ENCODE data around the gene POGZ.
"Not testable (repeated sequence)": the region's sequence is repeated elsewhere in the genome, so short reads cannot be mapped to it uniquely, and the experiment has no call there.

POGZ gene

DNA sequence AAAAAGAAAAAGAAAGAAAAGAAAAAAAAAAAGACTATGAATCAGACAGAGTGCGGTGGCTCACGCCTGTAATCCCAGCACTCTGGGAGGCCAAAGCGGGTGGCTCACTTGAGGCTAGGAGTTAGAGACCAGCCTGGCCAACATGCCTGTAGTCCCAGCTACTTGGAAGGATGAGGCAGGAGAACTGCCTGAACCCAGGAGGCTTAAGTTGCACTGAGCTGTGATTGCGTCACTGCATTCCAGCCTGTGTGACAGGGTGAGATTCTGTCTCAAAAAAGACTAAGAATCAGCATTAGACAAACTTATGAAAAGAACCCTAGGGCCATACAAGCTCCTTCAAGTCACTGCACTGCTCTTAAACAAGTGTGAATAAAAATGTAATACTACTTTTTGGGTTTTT lies 43.1 kb downstream of the POGZ start:
- DNase-seq (ENCODE audit: low read depth in 2 of 2, low spot score in 1 of 2) = no peak

DNA sequence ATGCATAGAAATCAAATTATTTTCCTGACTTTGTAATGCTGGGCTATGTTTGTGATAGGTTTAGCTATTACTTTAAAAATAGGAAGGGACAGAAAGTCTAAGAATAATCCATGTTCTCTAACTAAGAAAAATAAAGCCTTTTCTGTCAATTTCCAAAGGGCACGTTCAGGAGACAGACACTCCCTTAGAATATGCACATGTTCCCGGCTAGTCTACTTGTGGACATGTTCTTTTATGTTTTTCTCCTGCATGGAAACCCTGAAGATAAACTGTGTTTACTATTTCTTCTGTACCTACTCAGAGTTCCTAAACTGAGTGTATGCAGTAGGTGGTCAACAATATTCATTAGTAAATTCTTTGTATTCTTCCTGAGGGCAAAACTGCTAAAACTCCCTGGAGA lies 47.4 kb downstream of the POGZ start:
- no peak for DNase-seq (ENCODE audit: low read depth in 2 of 2, low spot score in 1 of 2)

DNA sequence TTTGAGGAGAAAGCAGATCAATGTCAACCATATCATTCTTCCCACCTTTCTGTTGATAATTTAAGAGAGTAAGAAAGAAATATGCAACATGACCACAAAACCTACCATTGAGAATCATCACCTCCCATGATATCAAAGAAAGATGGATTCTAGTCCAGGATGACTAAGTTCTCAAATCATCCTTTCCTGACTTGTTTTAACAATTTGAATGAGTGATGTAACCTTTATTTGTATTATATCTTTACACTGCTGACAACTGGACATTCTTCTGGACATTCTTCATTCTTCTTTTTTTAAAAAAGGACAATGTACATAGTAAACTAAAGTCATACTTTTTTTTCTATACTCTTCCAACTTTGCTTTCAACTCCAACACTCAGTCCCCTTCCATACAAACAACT lies 50.4 kb downstream of the POGZ start:
- DNase-seq (ENCODE audit: low read depth in 2 of 2, low spot score in 1 of 2) = no peak

DNA sequence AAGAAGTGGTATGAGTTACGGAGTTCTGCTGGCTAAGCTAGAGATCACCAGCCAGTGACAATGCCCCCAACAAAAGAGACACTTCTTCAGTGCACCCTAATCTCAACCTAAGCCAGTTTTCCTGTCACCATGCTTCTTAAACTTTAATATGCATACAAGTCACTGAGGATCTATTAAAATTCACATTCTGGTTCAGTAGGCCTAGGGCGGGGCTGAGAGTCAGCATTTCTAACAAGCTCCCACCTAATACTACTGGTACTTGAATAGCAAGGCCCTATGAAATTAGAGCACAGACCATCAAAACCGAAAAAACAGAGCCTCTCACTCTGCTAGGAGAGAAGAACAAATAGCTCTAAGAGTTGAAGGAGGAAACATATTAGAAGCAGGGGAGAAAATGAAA lies 52.0 kb downstream of the POGZ start:
- DNase-seq (ENCODE audit: low read depth in 2 of 2, low spot score in 1 of 2) = no peak

DNA sequence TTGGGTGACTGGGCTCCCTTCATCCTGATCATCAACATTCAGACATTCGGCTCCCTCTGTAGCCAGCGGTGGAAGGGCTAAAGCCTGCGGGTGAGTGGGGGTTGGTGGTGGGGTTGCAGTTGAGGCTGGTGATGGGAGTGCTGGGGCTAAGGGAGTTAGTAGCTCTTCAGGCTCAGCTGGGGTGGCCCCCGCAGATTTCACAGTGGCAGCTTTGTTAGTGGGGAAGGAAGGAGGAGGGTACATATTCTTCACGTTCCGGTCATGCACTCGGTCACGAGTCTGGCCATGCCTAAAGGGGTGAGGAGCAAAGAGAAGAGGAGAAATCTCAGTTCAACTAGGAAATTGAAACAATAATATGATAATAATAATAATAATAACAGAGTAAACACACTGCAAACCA lies 53.1 kb downstream of the POGZ start:
- no peak for DNase-seq (ENCODE audit: low read depth in 2 of 2, low spot score in 1 of 2)

DNA sequence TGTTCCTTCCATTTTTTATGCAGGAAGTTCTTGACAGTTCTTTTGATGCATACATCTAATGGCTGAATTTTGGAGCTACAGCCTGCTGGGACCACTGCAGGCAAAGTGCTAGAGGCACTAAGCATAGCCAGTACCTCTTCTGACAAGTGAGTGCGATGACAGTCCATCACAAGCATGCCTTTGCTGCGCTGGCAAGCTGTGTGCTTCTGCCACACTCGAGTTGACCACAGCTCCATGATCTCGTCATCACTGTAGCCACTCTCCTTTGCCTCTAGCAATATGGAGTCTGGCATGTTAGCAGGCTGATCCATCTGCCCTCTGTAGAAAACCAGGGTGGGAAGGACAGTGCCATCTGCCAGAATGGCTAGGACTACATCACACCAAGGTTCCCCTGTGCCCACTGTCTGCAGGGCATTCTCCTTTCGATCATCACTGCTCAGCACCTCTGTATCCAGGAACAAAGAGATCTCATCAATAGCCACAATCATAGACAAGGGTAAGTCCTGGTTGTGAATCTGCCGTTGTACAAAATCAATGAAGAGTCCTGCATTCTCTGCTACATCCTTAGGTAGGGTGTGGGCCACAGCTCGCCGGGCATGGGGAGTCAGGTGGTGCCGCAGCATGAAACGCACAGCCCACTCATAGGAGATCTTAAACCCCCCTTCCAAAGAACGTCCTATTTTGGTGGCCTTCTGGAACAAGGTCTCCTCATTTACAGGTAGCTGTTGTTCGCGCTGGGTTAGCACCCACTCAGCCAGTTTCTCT lies 53.9 kb downstream of the POGZ start:
- no peak for DNase-seq (ENCODE audit: low read depth in 2 of 2, low spot score in 1 of 2)

DNA sequence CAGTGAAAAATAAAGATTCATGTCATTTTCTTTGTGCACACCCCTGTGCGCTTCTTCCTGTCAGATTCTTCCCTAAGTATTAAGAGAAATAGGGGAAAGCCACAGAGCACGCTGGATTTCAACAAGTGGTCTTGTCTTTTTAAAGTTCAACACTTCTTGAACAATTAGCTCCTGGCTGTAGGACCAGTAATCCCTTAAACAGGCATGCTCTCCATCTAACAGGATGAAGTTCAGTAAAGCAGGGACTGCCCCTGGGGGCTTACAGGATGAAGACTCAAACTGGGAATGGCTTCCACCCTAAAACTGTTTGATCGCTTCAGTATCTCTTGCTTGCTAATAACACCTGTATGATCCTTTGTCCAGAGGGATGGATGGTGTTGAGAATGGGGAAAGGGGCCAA lies 55.7 kb downstream of the POGZ start:
- DNase-seq (ENCODE audit: low read depth in 2 of 2, low spot score in 1 of 2) = no peak

DNA sequence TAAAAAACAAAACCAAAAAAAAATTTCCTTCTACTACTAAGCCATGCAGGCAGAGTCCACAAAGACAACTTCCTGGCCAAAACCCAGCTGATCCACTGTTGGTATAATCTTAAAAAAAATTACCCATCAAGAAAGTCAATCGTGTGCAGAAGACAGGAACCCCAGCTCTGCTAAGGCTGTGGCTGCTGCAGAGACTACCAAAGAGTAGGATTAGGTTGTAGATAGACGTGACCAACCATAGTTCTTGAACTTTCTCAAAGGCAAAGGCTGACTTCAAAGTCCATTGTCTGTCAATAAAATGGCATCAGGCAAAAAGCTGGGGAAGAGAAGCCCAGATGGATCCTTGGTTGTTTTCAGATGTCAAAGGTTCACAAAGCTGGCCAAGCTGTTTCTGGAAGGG lies 56.5 kb downstream of the POGZ start:
- DNase-seq (ENCODE audit: low read depth in 2 of 2, low spot score in 1 of 2) = no peak

DNA sequence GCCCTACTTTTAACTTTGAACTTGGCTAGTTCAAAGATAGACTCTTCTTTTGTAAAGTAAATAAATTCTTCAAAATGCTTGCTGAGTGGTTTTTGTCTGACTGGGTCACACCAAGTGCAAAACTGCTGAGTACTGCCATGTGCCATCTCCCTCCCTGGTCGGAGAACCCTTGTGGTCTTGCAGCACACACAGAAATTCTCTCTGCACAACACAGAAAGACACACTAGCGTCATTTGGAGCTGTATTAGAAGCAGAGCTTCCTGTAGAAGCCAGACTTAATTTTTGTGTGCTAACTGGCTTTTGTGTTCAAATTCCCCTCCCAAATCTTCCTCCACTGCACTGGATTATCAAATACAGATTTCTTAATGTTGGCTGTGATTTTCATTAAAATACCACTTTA lies 57.4 kb downstream of the POGZ start:
- DNase-seq (ENCODE audit: low read depth in 2 of 2, low spot score in 1 of 2) = no peak

DNA sequence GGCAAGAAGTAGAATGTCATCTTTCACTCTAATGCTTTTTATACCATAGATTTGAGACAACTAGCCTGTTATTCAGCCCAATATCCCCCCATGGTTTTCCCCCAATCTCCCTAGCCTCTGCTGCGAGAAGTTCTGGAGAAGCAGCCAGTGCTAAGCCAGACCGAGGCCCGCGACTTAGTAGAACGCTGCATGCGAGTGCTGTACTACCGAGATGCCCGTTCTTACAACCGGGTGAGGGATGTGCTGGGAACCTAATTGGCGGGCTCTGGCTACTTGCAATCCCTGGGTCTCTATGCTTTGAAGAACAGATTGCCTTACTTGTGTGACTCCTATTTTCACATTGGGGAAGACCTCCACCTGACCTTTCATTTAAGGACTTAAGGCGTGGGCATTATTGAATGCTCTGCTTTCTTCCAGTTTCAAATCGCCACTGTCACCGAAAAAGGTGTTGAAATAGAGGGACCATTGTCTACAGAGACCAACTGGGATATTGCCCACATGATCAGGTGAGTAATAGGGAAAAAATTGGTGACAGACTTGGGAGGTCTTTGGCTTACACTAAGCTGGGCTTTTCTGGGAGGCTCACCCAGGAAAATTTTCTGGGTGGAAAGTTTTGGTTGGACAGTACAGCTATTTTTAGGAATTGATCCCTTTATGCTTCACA lies 58.0 kb downstream of the POGZ start:
- no peak for DNase-seq (ENCODE audit: low read depth in 2 of 2, low spot score in 1 of 2)

DNA sequence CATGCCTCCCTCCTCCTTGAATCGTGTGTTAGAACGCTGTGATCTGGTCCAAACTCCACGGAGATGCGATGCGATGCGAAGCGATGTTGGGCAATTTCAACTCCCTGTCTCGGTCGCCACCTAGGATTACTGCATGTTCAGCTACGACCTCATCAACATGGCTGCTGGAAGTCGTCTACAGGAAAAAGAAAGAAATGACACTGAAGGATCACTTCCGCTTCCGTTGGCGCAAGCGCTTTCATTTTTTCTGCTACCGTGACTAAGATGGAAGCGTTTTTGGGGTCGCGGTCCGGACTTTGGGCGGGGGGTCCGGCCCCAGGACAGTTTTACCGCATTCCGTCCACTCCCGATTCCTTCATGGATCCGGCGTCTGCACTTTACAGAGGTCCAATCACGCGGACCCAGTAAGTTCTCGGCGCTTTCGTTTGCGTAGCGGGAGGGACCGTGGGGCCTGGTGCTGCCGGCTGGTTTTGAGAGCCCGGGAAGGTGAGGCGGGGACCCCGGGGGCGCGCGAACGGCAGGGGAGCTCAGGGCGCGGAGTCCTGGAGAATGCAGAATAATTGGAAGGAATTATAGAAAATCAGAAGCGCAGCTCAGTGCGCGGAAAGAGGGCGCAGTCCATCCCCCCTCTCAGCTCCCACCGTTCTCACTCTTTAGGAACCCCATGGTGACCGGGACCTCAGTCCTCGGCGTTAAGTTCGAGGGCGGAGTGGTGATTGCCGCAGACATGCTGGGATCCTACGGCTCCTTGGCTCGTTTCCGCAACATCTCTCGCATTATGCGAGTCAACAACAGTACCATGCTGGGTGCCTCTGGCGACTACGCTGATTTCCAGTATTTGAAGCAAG lies 59.7 kb downstream of the POGZ start, which contains the start of gene PSMB4:
PSMB4 (plus strand) TSS at position 250 of the 848 bp plus-strand sequence; CDS start at position 265, 15 bp downstream.
- DNase-seq (ENCODE audit: low read depth in 2 of 2, low spot score in 1 of 2) = peak; percentile 64 to 69

DNA sequence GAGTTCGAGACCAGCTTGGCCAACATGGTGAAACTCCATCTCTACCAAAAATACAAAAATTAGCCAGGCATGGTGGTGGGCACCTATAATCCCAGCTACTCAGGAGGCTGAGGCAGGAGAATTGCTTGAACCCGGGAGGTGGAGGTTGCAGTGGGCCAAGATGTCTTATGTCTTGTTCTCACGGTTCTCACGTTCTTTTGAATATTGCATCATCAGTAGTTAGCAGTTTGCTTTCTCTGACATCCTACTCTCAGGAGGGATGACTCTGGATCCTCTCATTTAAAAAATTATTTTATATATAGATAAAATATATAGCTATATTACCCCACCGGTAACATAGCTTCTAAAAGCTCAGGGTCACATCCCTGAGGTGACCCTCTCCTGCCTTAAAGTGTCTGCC lies 63.0 kb downstream of the POGZ start:
- not testable (repeated sequence) for DNase-seq (ENCODE audit: low read depth in 2 of 2, low spot score in 1 of 2)

DNA sequence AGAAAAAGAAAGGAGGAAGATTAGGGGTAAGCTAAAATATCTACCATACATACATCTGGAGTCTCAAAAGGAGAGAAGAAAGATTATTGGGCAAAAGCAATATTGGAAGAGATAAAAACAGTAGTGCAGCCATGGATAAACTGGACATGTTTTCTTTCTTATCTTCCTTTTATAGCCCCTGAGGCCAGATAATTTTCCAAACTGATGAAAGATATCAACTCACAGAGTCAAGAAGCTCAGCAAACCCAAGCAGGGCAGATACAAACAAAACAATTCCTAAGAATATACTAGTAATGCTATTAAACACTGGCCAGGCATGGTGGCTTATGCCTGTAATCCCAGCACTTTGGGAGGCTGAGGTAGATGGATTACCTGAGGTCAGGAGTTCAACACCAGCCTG lies 65.7 kb downstream of the POGZ start:
- DNase-seq (ENCODE audit: low read depth in 2 of 2, low spot score in 1 of 2) = no peak

DNA sequence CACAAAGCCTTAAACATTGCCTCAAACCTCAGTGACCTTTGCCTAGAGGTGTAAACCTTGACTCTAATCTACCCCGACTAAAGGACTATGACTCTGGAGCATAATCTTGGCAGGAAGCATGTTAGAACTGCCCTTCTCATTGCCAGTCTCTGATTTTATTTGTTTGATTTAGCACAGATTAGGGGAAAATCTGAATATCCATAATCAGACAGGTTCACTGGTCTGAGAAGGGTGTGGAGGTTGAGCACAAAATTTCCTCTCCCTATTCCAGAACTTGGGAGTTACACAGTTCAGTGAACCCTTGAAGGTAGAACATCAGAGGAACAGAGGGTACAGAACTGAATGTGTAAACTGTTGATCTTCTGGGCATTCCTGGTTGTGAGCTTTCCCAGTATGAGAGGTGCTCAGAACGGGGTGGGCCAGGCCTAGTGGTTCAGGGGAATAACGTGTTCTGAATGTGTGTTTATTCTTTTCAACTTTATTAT lies 68.2 kb downstream of the POGZ start:
- no peak for DNase-seq (ENCODE audit: low read depth in 2 of 2, low spot score in 1 of 2)

DNA sequence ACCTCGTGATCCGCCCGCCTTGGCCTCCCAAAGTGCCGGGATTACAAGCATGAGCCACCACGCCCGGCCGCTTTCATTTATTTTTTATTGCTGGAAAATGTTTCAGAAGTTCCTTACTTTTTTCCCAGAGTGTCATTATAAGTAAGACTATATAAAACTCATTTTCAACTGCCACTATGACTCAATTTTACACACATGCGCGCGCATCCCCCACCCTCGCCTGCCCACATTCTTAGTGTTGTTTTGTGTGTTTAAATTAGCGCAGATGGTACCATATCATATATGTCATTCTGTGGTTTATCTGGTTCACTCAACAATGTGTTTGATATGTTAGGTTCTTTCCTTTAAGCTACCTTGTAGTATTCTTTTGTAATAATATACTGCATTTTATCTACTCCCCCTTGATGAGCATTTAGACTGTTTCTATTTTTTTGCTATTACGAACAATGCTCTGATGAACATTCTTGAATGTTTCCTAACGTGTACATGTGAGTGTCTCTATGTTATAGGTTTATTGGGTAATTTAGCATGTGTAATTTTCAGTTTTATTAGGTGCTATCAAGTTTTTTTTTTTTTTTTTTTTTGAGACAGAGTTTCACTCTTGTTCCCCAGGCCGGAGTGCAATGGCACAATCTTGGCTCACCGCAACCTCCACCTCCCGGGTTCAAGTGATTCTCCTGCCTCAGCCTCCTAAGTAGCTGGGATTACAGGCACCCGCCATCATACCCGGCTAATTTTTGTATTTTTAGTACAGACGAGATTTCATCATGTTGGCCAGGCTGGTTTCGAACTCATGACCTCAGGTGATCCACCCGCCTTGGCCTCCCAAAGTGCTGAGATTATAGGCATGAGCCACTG lies 68.8 kb downstream of the POGZ start:
- not testable (repeated sequence) for DNase-seq (ENCODE audit: low read depth in 2 of 2, low spot score in 1 of 2)

DNA sequence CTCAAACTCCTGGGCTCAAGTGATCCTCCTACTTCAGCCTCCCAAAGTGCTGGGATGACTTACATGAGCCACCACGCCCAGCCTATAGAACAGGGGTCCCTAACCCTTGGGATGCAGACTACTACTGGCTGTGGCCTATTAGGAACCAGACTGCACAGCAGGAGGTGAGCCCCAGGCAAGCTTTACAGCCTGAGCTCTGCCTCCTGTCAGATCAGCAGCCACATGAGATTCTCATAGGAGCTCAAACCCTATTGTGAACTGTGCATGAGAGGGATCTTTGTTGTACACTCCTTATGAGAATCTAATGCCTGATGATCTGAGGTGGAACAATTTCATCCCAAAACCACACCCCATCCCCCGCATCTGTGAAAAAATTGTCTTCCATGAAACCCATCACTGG lies 73.3 kb downstream of the POGZ start:
- DNase-seq (ENCODE audit: low read depth in 2 of 2, low spot score in 1 of 2) = no peak

DNA sequence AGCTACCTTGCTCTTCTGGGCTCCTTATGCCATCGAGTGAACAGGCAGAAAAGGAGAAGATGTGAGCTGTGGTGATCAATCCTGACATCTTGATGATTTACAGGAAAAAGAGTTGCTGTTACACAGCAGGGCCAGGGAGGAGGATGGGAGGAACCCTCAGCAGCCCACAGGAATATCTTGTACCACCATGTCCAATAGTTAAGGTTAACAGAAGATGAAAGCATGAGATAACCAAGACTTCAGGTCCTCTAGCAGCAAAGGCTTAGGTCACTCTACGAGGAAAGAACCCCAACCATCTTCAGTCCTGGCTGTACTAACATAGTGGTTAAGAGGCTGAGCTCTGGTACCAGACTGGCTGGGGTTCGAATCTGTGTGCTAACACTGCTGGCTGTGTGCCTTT lies 74.7 kb downstream of the POGZ start:
- DNase-seq (ENCODE audit: low read depth in 2 of 2, low spot score in 1 of 2) = no peak

DNA sequence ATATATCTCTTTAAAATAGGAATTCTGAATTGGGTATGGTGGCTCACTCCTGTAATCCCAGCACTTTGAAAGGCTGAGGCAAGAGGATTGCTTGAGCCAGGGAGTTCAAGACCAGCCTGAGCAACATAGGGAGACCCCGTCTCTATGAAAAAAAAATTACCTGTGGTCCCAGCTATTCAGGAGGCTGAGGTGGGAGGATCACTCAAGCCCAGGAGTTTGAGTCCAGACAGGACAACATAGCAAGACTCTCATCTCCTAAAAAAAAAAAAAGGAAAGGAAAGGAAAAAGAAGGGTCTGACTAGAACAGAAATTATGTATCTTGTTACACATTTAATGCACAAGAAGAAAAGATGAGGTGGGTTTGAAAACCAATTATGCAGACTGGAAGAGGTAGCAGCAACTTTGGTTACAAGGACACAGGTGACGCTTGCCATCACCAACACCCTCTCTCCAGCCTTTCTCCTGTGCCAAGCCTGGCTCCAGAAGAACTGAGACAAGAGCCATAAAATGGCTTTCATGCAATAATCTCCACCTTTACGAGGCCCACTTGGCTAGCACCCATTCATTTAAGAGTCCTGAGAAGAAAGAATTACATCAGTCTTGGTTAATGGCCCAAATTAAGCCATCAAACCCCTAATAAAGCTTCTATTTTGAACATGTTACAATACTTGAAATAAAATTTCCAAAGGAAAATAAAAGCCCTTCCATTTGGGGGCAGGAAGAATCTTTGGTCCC lies 82.0 kb downstream of the POGZ start:
- DNase-seq (ENCODE audit: low read depth in 2 of 2, low spot score in 1 of 2) = no peak

DNA sequence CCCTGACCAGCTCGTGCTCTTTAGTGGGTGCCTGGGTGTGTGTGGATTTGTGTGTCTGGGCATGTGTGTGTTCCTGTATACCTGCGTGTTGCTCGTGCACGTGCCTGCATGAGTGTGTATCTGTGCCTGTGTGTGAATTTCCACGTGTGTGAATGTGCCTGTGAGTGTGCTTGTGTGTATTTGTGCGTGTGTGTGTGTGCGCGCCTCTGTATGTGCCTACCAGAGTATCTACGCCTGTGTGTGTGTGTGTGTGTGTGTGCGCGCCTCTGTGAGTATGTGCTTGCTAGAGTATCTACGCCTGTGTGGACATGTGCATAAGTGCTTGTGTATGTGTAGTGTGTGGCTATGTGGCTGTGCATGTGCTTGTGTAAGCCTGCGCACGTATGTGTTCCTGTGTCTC lies 86.1 kb downstream of the POGZ start:
- DNase-seq (ENCODE audit: low read depth in 2 of 2, low spot score in 1 of 2) = no peak
